Keratinocyte (primary cell): ENCODE data around the gene CIDEA.

Experiments
- CTCF ChIP-seq, 3 experiments: IDR thresholded peaks in 1 of 3; conservative IDR thresholded peaks in 1 of 3; optimal IDR thresholded peaks in 1 of 3; 2 replicates in 2 of 3; 3 replicates in 1 of 3; pipeline versions ENCODE3 to v1.5.1; 2011; ENCODE audit warnings: low read length in 3 of 3, mild to moderate bottlenecking in 3 of 3, moderate library complexity in 2 of 3, control low read depth in 1 of 3, inconsistent platforms in 1 of 3; ENCODE audit not compliant: insufficient read depth in 2 of 3; ENCODE audit errors: extremely low read depth in 1 of 3
- EZH2 ChIP-seq: IDR thresholded peaks from one replicate; pipeline ENCODE4 v1.6.1; 2012; ENCODE audit warnings: inconsistent platforms, mild to moderate bottlenecking, low read length, moderate library complexity

- TF ChIP-seq CTCF (optimal IDR thresholded peaks at IDR 0.05 in 1 of 3, IDR thresholded peaks at IDR 0.05 in 1 of 3, conservative IDR thresholded peaks at IDR 0.05 in 1 of 3; ENCODE audit: extremely low read depth in 1 of 3, insufficient read depth in 2 of 3, low read length in 3 of 3) (no peak), EZH2 (no peak)
Observed at GRCh38 chr18:12290086-12290485, 35.9 kb downstream of the CIDEA start.
